CD4-positive, alpha-beta T cell (primary cell): ENCODE measurements around the gene LGI4. TPM values are rescaled to one million over a fixed set of nuclear protein-coding genes. Genes with fewer than 3 reads are reported as not detected.
A peak's percentile ranks its signal among the peaks of the same experiment; 100 is the strongest.

Experiments used
- ATAC-seq: fragments of 200-7000 bp; cut with Tn5 transposase; one replicate; pipeline ENCODE4 v1.10.0; 2022; ENCODE audit warnings: mild to moderate bottlenecking; ENCODE audit not compliant: poor library complexity
- CTCF ChIA-PET: fragments of 350-600 bp; sonication (Branson Sonifier 250); formaldehyde crosslinking; loops from one replicate; lab custom pipeline; 2021; ENCODE audit warnings: antibody characterized with exemption, inconsistent platforms; lab: Charles Lee
- POLR2A ChIA-PET: fragments of 350-600 bp; sonication (Branson Sonifier 250); formaldehyde crosslinking; loops from one replicate; lab custom pipeline; 2021; ENCODE audit warnings: antibody characterized with exemption, inconsistent platforms; lab: Charles Lee
- DNase-seq, 14 experiments: peaks; one replicate each; pipeline ENCODE4 v3.0.0-alpha.2; 2013 to 2020; ENCODE audit warnings: mixed read lengths in 2 of 14
- H3K27ac ChIP-seq, 2 donors: one replicate each; pipeline versions ENCODE4 v1.5.1 to v1.7.0; 2013; ENCODE audit warnings: low read length in 2 of 2, low read depth in 1 of 2, mild to moderate bottlenecking in 1 of 2
- H3K27me3 ChIP-seq, 2 experiments: 1 replicate in 1 of 2; 2 replicates in 1 of 2; pipeline versions ENCODE4 v1.6.1 to v1.7.0; 2013; ENCODE audit warnings: low read length in 2 of 2, control low read depth in 1 of 2, mild to moderate bottlenecking in 1 of 2, moderate library complexity in 1 of 2; ENCODE audit not compliant: insufficient read depth in 2 of 2, control insufficient read depth in 1 of 2
- H3K36me3 ChIP-seq: one replicate; pipeline ENCODE4 v1.6.1; 2013; ENCODE audit warnings: low read length, control low read depth; ENCODE audit not compliant: insufficient read depth
- H3K4me1 ChIP-seq: one replicate; pipeline ENCODE4 v1.6.1; 2013; ENCODE audit warnings: low read length, control low read depth; ENCODE audit not compliant: insufficient read depth
- H3K4me3 ChIP-seq: one replicate; pipeline ENCODE4 v1.5.1; 2013; ENCODE audit warnings: mild to moderate bottlenecking, low read length, moderate library complexity
- H3K9me3 ChIP-seq, 2 experiments: 1 replicate in 1 of 2; 2 replicates in 1 of 2; pipeline versions ENCODE4 v1.6.1 to v1.7.0; 2013; ENCODE audit warnings: low read length in 2 of 2, mild to moderate bottlenecking in 2 of 2, control low read depth in 1 of 2, moderate library complexity in 1 of 2; ENCODE audit not compliant: control insufficient read depth in 1 of 2, insufficient read depth in 1 of 2
- H3K27ac Mint-ChIP-seq: one replicate; pipeline ENCODE4 v1.8.0; 2020; ENCODE audit warnings: mixed read lengths
- H3K27me3 Mint-ChIP-seq: one replicate; pipeline ENCODE4 v1.8.0; 2021; ENCODE audit warnings: mixed read lengths
- H3K36me3 Mint-ChIP-seq: one replicate; pipeline ENCODE4 v1.8.0; 2021; ENCODE audit warnings: low read depth, mixed read lengths
- H3K4me1 Mint-ChIP-seq: one replicate; pipeline ENCODE4 v1.8.0; 2021; ENCODE audit warnings: low read depth, mixed read lengths
- H3K4me3 Mint-ChIP-seq: one replicate; pipeline ENCODE4 v1.8.0; 2020; ENCODE audit warnings: mild to moderate bottlenecking, mixed read lengths
- H3K9me3 Mint-ChIP-seq: one replicate; pipeline ENCODE4 v1.8.0; 2020; ENCODE audit warnings: mixed read lengths
- CTCF ChIP-seq: fragments of 200-600 bp; IDR thresholded peaks from one replicate; pipeline ENCODE4 v1.8.0; 2022; ENCODE audit warnings: antibody characterized with exemption, mild to moderate bottlenecking
- intact Hi-C, 2 experiments: fragments of 100-400 bp; cut with DNase I in 1 of 2; cut with micrococcal nuclease in 1 of 2; formaldehyde crosslinking; loops; one replicate each; pipeline versions ENCODE4 v1.15.1 to v1.9.0; 2023 to 2025; cut with DNase I, micrococcal nuclease
- total RNA-seq, 174 experiments: library from RNA in 2 of 174; stranded (reverse) in 2 of 174; gene quantifications; one replicate each; pipeline ENCODE4 v1.2.3 and lab custom pipeline; 2021 to 2026

Gene LGI4
- total RNA-seq, 2 experiments from 2014 or later = 0.69 to 0.70 TPM

GRCh38 chr19:35165200-35166058 is 30.6 kb upstream of the LGI4 start:
- peaks cover 13 to 16% of the 10 kb centered on the region in 2 experiments for H3K9me3 ChIP-seq
- ATAC-seq (no peak), DNase-seq (no peak)
- Mint-ChIP-seq H3K4me1 (peaks cover 61% of the 10 kb centered on the region), H3K9me3 (peaks cover 9% of the 10 kb centered on the region), H3K27me3 (no peaks in the 10 kb centered on the region), H3K27ac (peak overlapping the region; percentile 91), H3K36me3 (peaks cover 100% of the 10 kb centered on the region), H3K4me3 (no peak overlapping the region)
- H3K4me1 ChIP-seq = peaks cover 63% of the 10 kb centered on the region
- no peak for TF ChIP-seq CTCF
- H3K27me3 ChIP-seq = no peaks in the 10 kb centered on the region
- ChIA-PET POLR2A (interaction anchor here (0.7 to 3.6 kb wide), 4 partner anchors 15 to 46 kb away, joined by 3 to 19 read pairs (median 9); no protein-coding TSS in a partner anchor), CTCF (no interaction called here)
- peaks cover 95% of the 10 kb centered on the region for H3K36me3 ChIP-seq
- no peak overlapping the region for H3K4me3 ChIP-seq
- H3K27ac ChIP-seq = peak overlapping the region in 1 of 2 donors; percentile 33
- intact Hi-C loops = no loop called here

- Histone ChIP-seq H3K4me1 (peaks cover 54% of the 10 kb centered on the region), H3K27ac (no peak overlapping the region), H3K36me3 (peaks cover 95% of the 10 kb centered on the region), H3K27me3 (no peaks in the 10 kb centered on the region), H3K9me3 (peaks cover 13 to 16% of the 10 kb centered on the region in 2 experiments), H3K4me3 (no peak overlapping the region)
- ChIA-PET POLR2A (no interaction called here), CTCF (no interaction called here)
- Mint-ChIP-seq H3K9me3 (peaks cover 9% of the 10 kb centered on the region), H3K4me3 (no peak overlapping the region), H3K27me3 (no peaks in the 10 kb centered on the region), H3K4me1 (peaks cover 57% of the 10 kb centered on the region), H3K27ac (peak overlapping the region; percentile 91), H3K36me3 (peaks cover 100% of the 10 kb centered on the region)
- TF ChIP-seq CTCF = no peak
- no peak for DNase-seq
- intact Hi-C loops = no loop called here
- no peak for ATAC-seq
Measured at GRCh38 chr19:35164418-35164817, 29.6 kb upstream of the LGI4 start.

GRCh38 chr19:35162471-35163326 is 27.8 kb upstream of the LGI4 start:
- ChIA-PET POLR2A (interaction anchor here (1.3 to 1.5 kb wide), 3 partner anchors 21 to 106 kb away, joined by 3 to 4 read pairs (median 3); partner anchors contain the start of gene USF2), CTCF (interaction anchor here (1.1 to 1.9 kb wide), 3 partner anchors 9 to 578 kb away, joined by 3 to 9 read pairs (median 4); no protein-coding TSS in a partner anchor)
- Histone ChIP-seq H3K4me3 (no peak overlapping the region), H3K9me3 (peaks cover 13 to 16% of the 10 kb centered on the region in 2 experiments), H3K27ac (no peak overlapping the region), H3K27me3 (no peaks in the 10 kb centered on the region), H3K4me1 (peaks cover 55% of the 10 kb centered on the region), H3K36me3 (peaks cover 97% of the 10 kb centered on the region)
- Mint-ChIP-seq H3K4me1 (peaks cover 60% of the 10 kb centered on the region), H3K36me3 (peaks cover 100% of the 10 kb centered on the region), H3K4me3 (no peak overlapping the region), H3K27me3 (no peaks in the 10 kb centered on the region), H3K9me3 (peaks cover 9% of the 10 kb centered on the region), H3K27ac (peak overlapping the region; percentile 58)
- intact Hi-C loops = no loop called here
- TF ChIP-seq CTCF = no peak
- DNase-seq (no peak), ATAC-seq (no peak)
